AG04450 (cell line): ENCODE measurements around the gene MTURN. TPM values are rescaled to one million over a fixed set of nuclear protein-coding genes. Genes with fewer than 3 reads are reported as not detected.

Experiments used
- CTCF ChIA-PET: fragments of 300-600, 350-600 bp; formaldehyde crosslinking; extraction: SDS; loops from one replicate; lab custom pipeline; 2022; ENCODE audit warnings: antibody characterized with exemption, inconsistent platforms; lab: Charles Lee
- POLR2A ChIA-PET: fragments of 350-600 bp; formaldehyde crosslinking; extraction: SDS; loops from one replicate; lab custom pipeline; 2021; ENCODE audit warnings: antibody characterized with exemption, inconsistent platforms; lab: Yijun Ruan, JAX
- DNase-seq: peaks from one replicate; pipeline ENCODE4 v3.0.0-alpha.2; 2011; ENCODE audit warnings: low read depth, low spot score
- H3K27ac ChIP-seq: one replicate; pipeline ENCODE4 v1.5.1; 2012; ENCODE audit warnings: low read depth, low read length, control low read depth
- H3K27me3 ChIP-seq: one replicate; pipeline ENCODE4 v1.6.0; 2012; ENCODE audit warnings: low read length; ENCODE audit not compliant: control insufficient read depth, insufficient read depth
- H3K4me3 ChIP-seq: 2 replicates; pipeline ENCODE4 v1.5.1; 2011; ENCODE audit warnings: mild to moderate bottlenecking, low read depth, low read length, control low read depth
- H3K9me3 ChIP-seq: 2 replicates; pipeline ENCODE4 v1.5.1; 2012; ENCODE audit warnings: low read length; ENCODE audit not compliant: control insufficient read depth, insufficient read depth
- polyA plus RNA-seq: library from polyadenylated mRNA; depleted of rRNA; stranded (reverse); fragments of >200 nt; gene quantifications from 2 replicates; pipeline ENCODE4 v1.2.3, GENCODE V29; 2011; rRNA removed
- small RNA-seq: library from RNA; depleted of rRNA; stranded (forward); fragments of <200 nt; gene quantifications from one replicate; pipeline ENCODE3, GENCODE V24; 2012; ENCODE audit warnings: low read depth; ENCODE audit not compliant: insufficient read length
- TF ChIP-seq, protein P1 (sequence below): IDR thresholded peaks from 2 replicates; pipeline ENCODE4 v1.5.1; 2011; ENCODE audit warnings: low read depth, low read length, control low read depth, inconsistent platforms

Gene MTURN
- polyA plus RNA-seq, 1 experiment: 6.7 TPM

DNA sequence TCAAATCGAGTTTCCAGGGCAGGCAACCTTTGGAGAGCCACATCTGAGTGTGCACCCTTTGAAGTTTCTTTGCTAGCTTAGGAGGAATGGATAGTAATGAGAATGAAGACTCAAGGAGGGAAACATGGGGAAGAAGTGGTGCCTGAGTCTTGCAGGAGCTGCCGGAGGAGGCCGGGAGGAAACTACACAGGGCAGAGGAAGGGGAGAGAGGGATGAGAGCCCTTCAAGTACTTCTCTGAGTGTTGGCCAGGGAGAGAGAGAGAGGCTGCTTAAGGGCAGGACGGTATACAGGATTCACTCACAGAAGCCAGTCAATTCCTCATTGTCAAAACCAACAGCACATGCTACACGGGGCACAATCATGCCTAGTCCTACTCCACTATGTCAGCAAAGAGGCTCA is 75.2 kb downstream of the MTURN start:
- Histone ChIP-seq H3K27ac (no peak overlapping the region), H3K4me3 (no peak overlapping the region), H3K27me3 (peaks cover 3% of the 10 kb centered on the region), H3K9me3 (no peaks in the 10 kb centered on the region)
- TF ChIP-seq, protein P1, sequence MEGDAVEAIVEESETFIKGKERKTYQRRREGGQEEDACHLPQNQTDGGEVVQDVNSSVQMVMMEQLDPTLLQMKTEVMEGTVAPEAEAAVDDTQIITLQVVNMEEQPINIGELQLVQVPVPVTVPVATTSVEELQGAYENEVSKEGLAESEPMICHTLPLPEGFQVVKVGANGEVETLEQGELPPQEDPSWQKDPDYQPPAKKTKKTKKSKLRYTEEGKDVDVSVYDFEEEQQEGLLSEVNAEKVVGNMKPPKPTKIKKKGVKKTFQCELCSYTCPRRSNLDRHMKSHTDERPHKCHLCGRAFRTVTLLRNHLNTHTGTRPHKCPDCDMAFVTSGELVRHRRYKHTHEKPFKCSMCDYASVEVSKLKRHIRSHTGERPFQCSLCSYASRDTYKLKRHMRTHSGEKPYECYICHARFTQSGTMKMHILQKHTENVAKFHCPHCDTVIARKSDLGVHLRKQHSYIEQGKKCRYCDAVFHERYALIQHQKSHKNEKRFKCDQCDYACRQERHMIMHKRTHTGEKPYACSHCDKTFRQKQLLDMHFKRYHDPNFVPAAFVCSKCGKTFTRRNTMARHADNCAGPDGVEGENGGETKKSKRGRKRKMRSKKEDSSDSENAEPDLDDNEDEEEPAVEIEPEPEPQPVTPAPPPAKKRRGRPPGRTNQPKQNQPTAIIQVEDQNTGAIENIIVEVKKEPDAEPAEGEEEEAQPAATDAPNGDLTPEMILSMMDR: no peak
- ChIA-PET CTCF (no interaction called here), POLR2A (no interaction called here)
- no peak for DNase-seq

Small RNAs within 50 kb of the gene (small RNA-seq; reads per million reads assigned to genes)
- not detected for gene RPS27P16

Other genes starting within 250 kb of the MTURN start
- gene SCRN1, start 145.2 kb upstream of the MTURN start, polyA plus RNA-seq: 110 and 123 TPM in 2 replicates
- 38.0 and 54.6 TPM in 2 replicates for gene FKBP14, start 108.3 kb upstream of the MTURN start, polyA plus RNA-seq
- 9.3 and 12.6 TPM in 2 replicates for gene PLEKHA8, start 106.6 kb upstream of the MTURN start, polyA plus RNA-seq
- gene ZNRF2, start 149.6 kb downstream of the MTURN start, polyA plus RNA-seq: 0.56 and 0.74 TPM in 2 replicates